ENCODE measurements around the gene NSD1.

NSD1 gene

GRCh38 chr5:177154003-177154643 lies 20.6 kb downstream of the NSD1 start:
- no peak for DNase-seq (ENCODE audit: low spot score)
- in situ Hi-C loops (cut with MboI; ENCODE audit: low pct_unique_long_range_greater_than_20kb, low sequenced_read_pairs, unreplicated experiment) = no loop called here
- TF ChIP-seq, protein P1, sequence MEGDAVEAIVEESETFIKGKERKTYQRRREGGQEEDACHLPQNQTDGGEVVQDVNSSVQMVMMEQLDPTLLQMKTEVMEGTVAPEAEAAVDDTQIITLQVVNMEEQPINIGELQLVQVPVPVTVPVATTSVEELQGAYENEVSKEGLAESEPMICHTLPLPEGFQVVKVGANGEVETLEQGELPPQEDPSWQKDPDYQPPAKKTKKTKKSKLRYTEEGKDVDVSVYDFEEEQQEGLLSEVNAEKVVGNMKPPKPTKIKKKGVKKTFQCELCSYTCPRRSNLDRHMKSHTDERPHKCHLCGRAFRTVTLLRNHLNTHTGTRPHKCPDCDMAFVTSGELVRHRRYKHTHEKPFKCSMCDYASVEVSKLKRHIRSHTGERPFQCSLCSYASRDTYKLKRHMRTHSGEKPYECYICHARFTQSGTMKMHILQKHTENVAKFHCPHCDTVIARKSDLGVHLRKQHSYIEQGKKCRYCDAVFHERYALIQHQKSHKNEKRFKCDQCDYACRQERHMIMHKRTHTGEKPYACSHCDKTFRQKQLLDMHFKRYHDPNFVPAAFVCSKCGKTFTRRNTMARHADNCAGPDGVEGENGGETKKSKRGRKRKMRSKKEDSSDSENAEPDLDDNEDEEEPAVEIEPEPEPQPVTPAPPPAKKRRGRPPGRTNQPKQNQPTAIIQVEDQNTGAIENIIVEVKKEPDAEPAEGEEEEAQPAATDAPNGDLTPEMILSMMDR (IDR thresholded peaks at IDR 0.05; ENCODE audit: extremely low read depth, insufficient read depth, missing control alignments) = no peak

DNA sequence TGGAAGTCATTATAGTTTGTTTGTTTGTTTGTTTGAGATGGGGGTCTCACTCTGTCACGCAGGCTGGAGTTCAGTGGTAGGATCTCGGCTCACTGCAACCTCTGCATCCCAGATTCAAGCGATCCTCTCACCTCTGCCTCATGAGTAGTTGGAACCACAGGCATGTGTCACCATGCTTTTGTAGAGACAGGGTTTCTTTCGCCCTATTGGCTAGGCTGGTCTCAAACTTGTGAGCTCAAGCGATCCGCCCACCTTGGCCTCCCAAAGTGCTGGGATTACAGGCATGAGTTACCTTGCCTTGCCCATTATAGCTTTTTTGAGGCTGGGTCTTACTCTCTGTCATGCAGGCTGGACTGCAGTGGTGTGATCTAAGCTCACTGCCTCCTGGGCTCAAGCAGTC lies 28.8 kb downstream of the NSD1 start:
- TF ChIP-seq, protein P1 (IDR thresholded peaks at IDR 0.05; ENCODE audit: extremely low read depth, insufficient read depth, missing control alignments) = no peak
- DNase-seq (ENCODE audit: low spot score) = no peak
- in situ Hi-C loops (cut with MboI; ENCODE audit: low pct_unique_long_range_greater_than_20kb, low sequenced_read_pairs, unreplicated experiment) = no loop called here

DNA sequence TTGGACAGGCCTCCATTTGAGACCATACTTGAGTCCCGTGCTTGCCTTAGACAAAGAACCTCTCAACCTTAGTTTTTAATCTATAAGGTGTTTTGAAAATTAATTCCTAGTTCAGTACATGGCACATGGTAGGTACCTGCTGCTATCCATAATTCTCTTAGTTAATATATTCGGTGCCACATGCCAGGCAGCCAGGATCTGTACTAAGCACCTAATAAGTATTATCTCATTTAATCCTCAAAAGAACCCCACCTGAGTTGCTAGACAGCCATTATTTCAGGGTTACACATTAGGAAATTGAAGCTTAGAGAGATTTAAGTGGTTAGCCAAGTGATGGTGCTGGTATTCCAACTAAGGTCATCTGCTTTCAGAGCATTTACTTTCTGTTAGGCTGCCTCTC lies 29.9 kb downstream of the NSD1 start:
- in situ Hi-C loops (cut with MboI; ENCODE audit: low pct_unique_long_range_greater_than_20kb, low sequenced_read_pairs, unreplicated experiment) = no loop called here
- TF ChIP-seq, protein P1 (IDR thresholded peaks at IDR 0.05; ENCODE audit: extremely low read depth, insufficient read depth, missing control alignments) = no peak
- no peak for DNase-seq (ENCODE audit: low spot score)

DNA sequence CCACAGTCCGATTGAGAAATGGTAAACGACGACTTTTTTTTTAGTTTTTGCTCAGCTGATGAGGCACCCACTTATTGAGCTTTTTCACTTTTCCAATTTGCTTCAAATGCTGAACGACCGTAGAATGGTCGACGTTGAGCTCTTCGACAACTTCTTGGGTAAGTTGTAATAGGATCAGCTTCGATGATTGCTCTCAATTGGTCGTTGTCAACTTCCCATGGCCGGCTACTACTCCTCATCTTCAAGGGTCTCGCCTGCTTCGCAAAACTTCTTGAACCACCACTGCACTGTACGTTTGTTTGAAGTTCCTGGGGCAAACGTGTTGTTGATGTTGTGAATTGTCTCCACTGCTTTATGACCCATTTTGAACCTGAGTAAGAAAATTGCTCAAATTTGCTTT lies 35.7 kb downstream of the NSD1 start:
- TF ChIP-seq, protein P1 (IDR thresholded peaks at IDR 0.05; ENCODE audit: extremely low read depth, insufficient read depth, missing control alignments) = no peak
- no peak for DNase-seq (ENCODE audit: low spot score)
- in situ Hi-C loops (cut with MboI; ENCODE audit: low pct_unique_long_range_greater_than_20kb, low sequenced_read_pairs, unreplicated experiment) = no loop called here

- in situ Hi-C loops (cut with MboI; ENCODE audit: low pct_unique_long_range_greater_than_20kb, low sequenced_read_pairs, unreplicated experiment) = no loop called here
- no peak for DNase-seq (ENCODE audit: low spot score)
- TF ChIP-seq, protein P1 (IDR thresholded peaks at IDR 0.05; ENCODE audit: extremely low read depth, insufficient read depth, missing control alignments) = no peak
Observed at GRCh38 chr5:177171961-177172360, 38.4 kb downstream of the NSD1 start.

GRCh38 chr5:177175336-177175735 lies 41.8 kb downstream of the NSD1 start:
- TF ChIP-seq, protein P1 (IDR thresholded peaks at IDR 0.05; ENCODE audit: extremely low read depth, insufficient read depth, missing control alignments) = no peak
- DNase-seq (ENCODE audit: low spot score) = no peak

More at GRCh38 chr5:177175336-177175735, 41.8 kb downstream of the NSD1 start:
- in situ Hi-C loops (cut with MboI; ENCODE audit: low pct_unique_long_range_greater_than_20kb, low sequenced_read_pairs, unreplicated experiment) = no loop called here

Data from GM13977 (cell line).